C4-2B (cell line): Measurements from ENCODE around the gene TANGO6.

ENCODE experiments used
- CTCF ChIP-seq: fragments of 450-650 bp; conservative IDR thresholded peaks from 2 replicates; pipeline ENCODE4 v1.5.1; 2017; ENCODE audit warnings: mild to moderate bottlenecking
- ZFX ChIP-seq: fragments of 450-650 bp; IDR thresholded peaks from 2 replicates; pipeline ENCODE4 v1.6.1; 2017

GRCh38 chr16:69073181-69073702 lies 229.9 kb downstream of the TANGO6 start:
- no peak for TF ChIP-seq CTCF
- TF ChIP-seq ZFX: no peak
